ENCODE data around the gene SLC24A1. TPM values are rescaled to one million over a fixed set of nuclear protein-coding genes. Genes with fewer than 3 reads are reported as not detected.

Gene SLC24A1
- total RNA-seq, 1 experiment from 2014 or later = 4.9 TPM

DNA sequence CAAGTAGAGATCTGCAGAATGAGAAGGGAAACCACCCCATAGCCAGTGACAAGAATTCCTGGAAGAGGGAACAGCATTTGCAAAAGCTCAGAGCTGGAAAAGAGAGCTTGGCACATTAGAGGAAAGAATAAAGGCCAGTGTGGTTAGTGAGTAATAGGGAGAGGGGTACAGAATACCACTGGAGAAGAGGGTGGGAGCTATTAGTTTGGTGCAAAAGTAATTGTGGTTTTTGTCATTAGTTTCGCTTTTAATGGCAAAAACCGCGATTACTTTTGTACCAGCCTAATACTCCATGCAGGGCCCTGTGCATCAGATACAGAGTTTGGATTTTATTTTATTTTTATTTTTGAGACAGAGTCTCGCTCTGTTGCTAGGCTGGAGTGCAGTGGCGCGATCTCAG, 9.8 kb downstream of the SLC24A1 start:
- POLR2A ChIA-PET (ENCODE audit: low non-redundant PET) = no interaction called here
- CTCF ChIA-PET = no interaction called here
- TF ChIP-seq, protein P1, sequence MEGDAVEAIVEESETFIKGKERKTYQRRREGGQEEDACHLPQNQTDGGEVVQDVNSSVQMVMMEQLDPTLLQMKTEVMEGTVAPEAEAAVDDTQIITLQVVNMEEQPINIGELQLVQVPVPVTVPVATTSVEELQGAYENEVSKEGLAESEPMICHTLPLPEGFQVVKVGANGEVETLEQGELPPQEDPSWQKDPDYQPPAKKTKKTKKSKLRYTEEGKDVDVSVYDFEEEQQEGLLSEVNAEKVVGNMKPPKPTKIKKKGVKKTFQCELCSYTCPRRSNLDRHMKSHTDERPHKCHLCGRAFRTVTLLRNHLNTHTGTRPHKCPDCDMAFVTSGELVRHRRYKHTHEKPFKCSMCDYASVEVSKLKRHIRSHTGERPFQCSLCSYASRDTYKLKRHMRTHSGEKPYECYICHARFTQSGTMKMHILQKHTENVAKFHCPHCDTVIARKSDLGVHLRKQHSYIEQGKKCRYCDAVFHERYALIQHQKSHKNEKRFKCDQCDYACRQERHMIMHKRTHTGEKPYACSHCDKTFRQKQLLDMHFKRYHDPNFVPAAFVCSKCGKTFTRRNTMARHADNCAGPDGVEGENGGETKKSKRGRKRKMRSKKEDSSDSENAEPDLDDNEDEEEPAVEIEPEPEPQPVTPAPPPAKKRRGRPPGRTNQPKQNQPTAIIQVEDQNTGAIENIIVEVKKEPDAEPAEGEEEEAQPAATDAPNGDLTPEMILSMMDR (conservative IDR thresholded peaks at IDR 0.05; ENCODE audit: low read depth, low read length) = no peak
- no peak for TF ChIP-seq EZH2 (IDR thresholded peaks at IDR 0.05; ENCODE audit: borderline replicate concordance, low read depth, low read length, poor library complexity, severe bottlenecking)
- H3K27ac ChIP-seq (ENCODE audit: low read depth, low read length, poor library complexity, severe bottlenecking) = no peak overlapping the region
- peaks cover 9% of the 10 kb centered on the region for H3K4me1 ChIP-seq (ENCODE audit: insufficient read depth, low read length, poor library complexity, severe bottlenecking)
- H3K9me3 ChIP-seq (ENCODE audit: low read depth, low read length, poor library complexity, severe bottlenecking) = no peaks in the 10 kb centered on the region
- H3K4me3 ChIP-seq (ENCODE audit: low read depth, low read length, poor library complexity, severe bottlenecking) = no peak overlapping the region
- no TSS peak for BruUV-seq (replicated peaks)
- H3K27me3 ChIP-seq (replicated peaks; ENCODE audit: insufficient read depth, low read depth, low read length, poor library complexity) = no peaks in the 10 kb centered on the region
- intact Hi-C loops (cut with micrococcal nuclease; ENCODE audit: unreplicated experiment) = no loop called here
- H3K36me3 ChIP-seq (ENCODE audit: insufficient read depth, low read length, poor library complexity, severe bottlenecking) = no peaks in the 10 kb centered on the region
- no peak for DNase-seq (ENCODE audit: low spot score)

DNA sequence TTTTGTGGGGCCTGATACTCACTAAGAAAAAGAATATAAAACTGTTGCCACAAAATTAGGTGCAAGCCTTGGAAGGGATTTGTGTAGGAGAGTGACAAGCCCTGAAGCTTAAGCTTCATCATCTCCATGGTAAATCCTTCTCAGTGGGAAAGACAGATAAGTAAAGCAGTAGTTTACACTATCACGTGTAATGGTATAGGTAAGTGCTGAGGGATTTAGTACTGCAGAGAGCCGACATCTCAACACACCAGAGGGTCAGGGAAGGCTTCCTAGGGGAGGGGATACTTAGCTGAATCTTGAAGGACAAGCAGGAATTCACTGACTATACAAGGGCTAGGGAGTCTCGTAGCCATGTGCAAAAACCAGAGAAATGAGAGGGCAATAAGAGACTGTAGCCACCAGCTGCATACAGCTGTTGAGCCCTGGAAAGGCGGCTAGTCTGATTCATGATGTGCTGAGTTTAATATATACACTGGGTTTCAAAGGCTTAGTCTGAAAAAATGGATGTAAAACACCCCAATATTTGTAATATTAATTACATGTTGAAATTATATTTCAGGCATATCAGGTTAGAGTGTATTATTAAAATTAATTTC, 11.1 kb downstream of the SLC24A1 start:
- ChIA-PET CTCF (no interaction called here), POLR2A (ENCODE audit: low non-redundant PET) (no interaction called here)
- Histone ChIP-seq H3K36me3 (ENCODE audit: insufficient read depth, low read length, poor library complexity, severe bottlenecking) (no peaks in the 10 kb centered on the region), H3K27ac (ENCODE audit: low read depth, low read length, poor library complexity, severe bottlenecking) (no peak overlapping the region), H3K4me3 (ENCODE audit: low read depth, low read length, poor library complexity, severe bottlenecking) (no peak overlapping the region), H3K27me3 (replicated peaks; ENCODE audit: insufficient read depth, low read depth, low read length, poor library complexity) (no peaks in the 10 kb centered on the region), H3K9me3 (ENCODE audit: low read depth, low read length, poor library complexity, severe bottlenecking) (no peaks in the 10 kb centered on the region), H3K4me1 (ENCODE audit: insufficient read depth, low read length, poor library complexity, severe bottlenecking) (no peaks in the 10 kb centered on the region)
- no TSS peak for BruUV-seq (replicated peaks)
- TF ChIP-seq, protein P1 (conservative IDR thresholded peaks at IDR 0.05; ENCODE audit: low read depth, low read length) = no peak
- no peak for TF ChIP-seq EZH2 (IDR thresholded peaks at IDR 0.05; ENCODE audit: borderline replicate concordance, low read depth, low read length, poor library complexity, severe bottlenecking)
- DNase-seq (ENCODE audit: low spot score) = no peak
- intact Hi-C loops (cut with micrococcal nuclease; ENCODE audit: unreplicated experiment) = no loop called here

DNA sequence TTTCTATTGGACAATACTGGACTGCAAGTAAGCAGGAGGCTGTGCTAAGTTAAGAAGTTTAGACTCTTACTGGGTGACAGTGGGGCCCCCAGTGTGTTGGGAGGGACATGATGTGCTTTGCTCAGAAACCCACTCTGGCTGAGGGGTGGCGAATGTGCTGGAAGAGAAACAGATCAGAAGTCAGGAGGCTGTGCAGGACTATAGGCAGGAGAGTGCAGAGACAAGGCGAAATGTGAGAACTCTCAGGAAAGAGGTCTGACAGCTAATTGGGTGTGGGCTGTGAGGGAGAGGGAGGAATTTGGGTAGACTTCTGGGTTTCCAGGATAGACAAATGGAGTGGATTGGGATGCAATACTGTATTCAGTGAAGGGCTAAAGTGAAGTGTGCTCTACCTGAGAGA, 12.0 kb downstream of the SLC24A1 start:
- no TSS peak for BruUV-seq (replicated peaks)
- CTCF ChIA-PET = no interaction called here
- intact Hi-C loops (cut with micrococcal nuclease; ENCODE audit: unreplicated experiment) = no loop called here

More for the DNA sequence above, 12.0 kb downstream of the SLC24A1 start:
- H3K36me3 ChIP-seq (ENCODE audit: insufficient read depth, low read length, poor library complexity, severe bottlenecking) = no peaks in the 10 kb centered on the region
- H3K9me3 ChIP-seq (ENCODE audit: low read depth, low read length, poor library complexity, severe bottlenecking) = no peaks in the 10 kb centered on the region
- H3K27ac ChIP-seq (ENCODE audit: low read depth, low read length, poor library complexity, severe bottlenecking) = no peak overlapping the region
- no peaks in the 10 kb centered on the region for H3K4me1 ChIP-seq (ENCODE audit: insufficient read depth, low read length, poor library complexity, severe bottlenecking)
- POLR2A ChIA-PET (ENCODE audit: low non-redundant PET) = no interaction called here
- no peaks in the 10 kb centered on the region for H3K27me3 ChIP-seq (replicated peaks; ENCODE audit: insufficient read depth, low read depth, low read length, poor library complexity)
- DNase-seq (ENCODE audit: low spot score) = no peak
- TF ChIP-seq, protein P1 (conservative IDR thresholded peaks at IDR 0.05; ENCODE audit: low read depth, low read length) = no peak
- no peak overlapping the region for H3K4me3 ChIP-seq (ENCODE audit: low read depth, low read length, poor library complexity, severe bottlenecking)

Measured in A673 (cell line).